Ascending aorta (tissue), 2 donors: ENCODE data around the gene PTPRF. TPM values are rescaled to one million over a fixed set of nuclear protein-coding genes. Genes with fewer than 3 reads are reported as not detected.

ENCODE experiments used
- DNase-seq, 2 donors: peaks; one replicate each; pipeline ENCODE4 v3.0.0-alpha.2; 2019; ENCODE audit warnings: low spot score in 2 of 2
- H3K27ac ChIP-seq, 2 donors: fragments of 200-600 bp; sonication (generic); one replicate each; pipeline ENCODE4 v1.5.1; 2016 to 2017; ENCODE audit warnings: mild to moderate bottlenecking in 1 of 2
- H3K27me3 ChIP-seq: fragments of 200-600 bp; sonication (generic); one replicate; pipeline ENCODE4 v1.5.1; 2017
- H3K36me3 ChIP-seq, 2 donors: fragments of 200-600 bp; sonication (generic); one replicate each; pipeline ENCODE4 v1.5.1; 2016
- H3K4me1 ChIP-seq, 2 donors: fragments of 200-600 bp; sonication (generic); one replicate each; pipeline ENCODE4 v1.5.1; 2016 to 2017; ENCODE audit warnings: mild to moderate bottlenecking in 1 of 2
- H3K4me3 ChIP-seq, 2 donors: fragments of 200-600 bp; sonication (generic); one replicate each; pipeline ENCODE4 v1.5.1; 2016 to 2017; ENCODE audit warnings: mild to moderate bottlenecking in 1 of 2
- H3K9me3 ChIP-seq, 2 donors: fragments of 200-600 bp; sonication (generic); one replicate each; pipeline ENCODE4 v1.5.1; 2016
- intact Hi-C: fragments of 100-400 bp; cut with DNase I; formaldehyde crosslinking; loops from one replicate; pipeline ENCODE4 v1.15.1; 2023
- total RNA-seq: library from RNA; depleted of rRNA; stranded (reverse); fragments of >200 nt; gene quantifications from one replicate; pipeline ENCODE4 v1.1.0, GENCODE V29; 2016
- TF ChIP-seq, protein P1 (sequence below), 3 experiments: fragments of 200-600 bp in 2 of 3; fragments of 450-650 bp in 1 of 3; sonication (generic) in 2 of 3; IDR thresholded peaks; one replicate each; pipeline ENCODE4 v1.5.1; 2016 to 2019; ENCODE audit warnings: antibody characterized with exemption in 3 of 3, mild to moderate bottlenecking in 1 of 3, moderate library complexity in 1 of 3

Gene PTPRF
- total RNA-seq, 1 donor from 2014 or later: 43.6 TPM

- H3K4me1 ChIP-seq: peaks cover 17 to 29% of the 10 kb centered on the region in 2 donors
- peak overlapping the region in 1 of 2 donors; percentile 89 for H3K27ac ChIP-seq
- no peaks in the 10 kb centered on the region for H3K36me3 ChIP-seq
- no peak overlapping the region for H3K4me3 ChIP-seq
- intact Hi-C loops: loop anchor here (10.0 kb wide), 1 partner anchor 496 kb away; the partner anchor contains the start of gene SLC6A9
- TF ChIP-seq, protein P1, sequence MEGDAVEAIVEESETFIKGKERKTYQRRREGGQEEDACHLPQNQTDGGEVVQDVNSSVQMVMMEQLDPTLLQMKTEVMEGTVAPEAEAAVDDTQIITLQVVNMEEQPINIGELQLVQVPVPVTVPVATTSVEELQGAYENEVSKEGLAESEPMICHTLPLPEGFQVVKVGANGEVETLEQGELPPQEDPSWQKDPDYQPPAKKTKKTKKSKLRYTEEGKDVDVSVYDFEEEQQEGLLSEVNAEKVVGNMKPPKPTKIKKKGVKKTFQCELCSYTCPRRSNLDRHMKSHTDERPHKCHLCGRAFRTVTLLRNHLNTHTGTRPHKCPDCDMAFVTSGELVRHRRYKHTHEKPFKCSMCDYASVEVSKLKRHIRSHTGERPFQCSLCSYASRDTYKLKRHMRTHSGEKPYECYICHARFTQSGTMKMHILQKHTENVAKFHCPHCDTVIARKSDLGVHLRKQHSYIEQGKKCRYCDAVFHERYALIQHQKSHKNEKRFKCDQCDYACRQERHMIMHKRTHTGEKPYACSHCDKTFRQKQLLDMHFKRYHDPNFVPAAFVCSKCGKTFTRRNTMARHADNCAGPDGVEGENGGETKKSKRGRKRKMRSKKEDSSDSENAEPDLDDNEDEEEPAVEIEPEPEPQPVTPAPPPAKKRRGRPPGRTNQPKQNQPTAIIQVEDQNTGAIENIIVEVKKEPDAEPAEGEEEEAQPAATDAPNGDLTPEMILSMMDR (IDR thresholded peaks at IDR 0.05): no peak
- DNase-seq: no peak
- H3K9me3 ChIP-seq: no peaks in the 10 kb centered on the region
- no peaks in the 10 kb centered on the region for H3K27me3 ChIP-seq
Observed at GRCh38 chr1:43538969-43539368, 8.3 kb downstream of the PTPRF start.

DNA sequence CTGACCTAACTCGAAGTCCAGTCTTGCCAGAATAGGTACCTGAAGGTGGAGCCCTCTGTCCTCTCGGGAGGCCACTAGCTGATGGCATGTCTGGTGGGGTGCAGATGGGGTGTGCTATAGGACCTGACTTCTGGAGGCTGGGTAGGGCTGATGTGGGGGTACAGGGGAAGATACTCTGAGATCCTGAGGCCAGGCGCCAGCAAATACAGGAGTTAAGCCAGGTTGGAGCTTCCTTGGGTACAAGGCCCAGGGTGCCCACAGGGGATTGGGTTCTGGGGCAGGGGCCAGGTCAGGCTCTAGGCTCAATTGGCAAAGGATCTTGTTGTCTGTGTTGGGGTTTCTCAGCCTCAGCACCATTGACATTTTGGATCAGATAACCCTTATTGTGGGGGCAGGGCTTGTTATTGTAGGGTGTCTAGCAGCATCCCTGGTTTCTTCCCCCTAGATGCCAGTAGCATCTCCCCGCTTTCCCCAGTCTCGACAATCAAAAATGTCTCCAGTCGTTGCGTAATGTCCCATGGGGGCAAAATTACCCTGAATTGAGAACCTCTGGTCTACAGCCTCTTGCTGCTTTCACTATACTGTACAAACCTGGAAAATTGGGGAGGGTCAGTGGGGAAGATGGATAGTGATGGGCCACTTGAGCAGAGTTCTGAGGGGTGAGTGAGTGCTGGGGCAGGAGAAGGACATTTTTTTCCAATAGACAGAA, 9.2 kb downstream of the PTPRF start:
- no peak for DNase-seq
- no peaks in the 10 kb centered on the region for H3K27me3 ChIP-seq
- H3K4me3 ChIP-seq: no peak overlapping the region
- TF ChIP-seq, protein P1 (IDR thresholded peaks at IDR 0.05): no peak
- H3K27ac ChIP-seq: peak overlapping the region; percentile 85 to 89
- no peaks in the 10 kb centered on the region for H3K36me3 ChIP-seq
- intact Hi-C loops: loop anchor here (5.0 to 10.0 kb wide), 2 partner anchors 282 to 495 kb away; partner anchors contain the start of gene SLC6A9
- no peaks in the 10 kb centered on the region for H3K9me3 ChIP-seq
- peaks cover 17 to 29% of the 10 kb centered on the region in 2 donors for H3K4me1 ChIP-seq

DNA sequence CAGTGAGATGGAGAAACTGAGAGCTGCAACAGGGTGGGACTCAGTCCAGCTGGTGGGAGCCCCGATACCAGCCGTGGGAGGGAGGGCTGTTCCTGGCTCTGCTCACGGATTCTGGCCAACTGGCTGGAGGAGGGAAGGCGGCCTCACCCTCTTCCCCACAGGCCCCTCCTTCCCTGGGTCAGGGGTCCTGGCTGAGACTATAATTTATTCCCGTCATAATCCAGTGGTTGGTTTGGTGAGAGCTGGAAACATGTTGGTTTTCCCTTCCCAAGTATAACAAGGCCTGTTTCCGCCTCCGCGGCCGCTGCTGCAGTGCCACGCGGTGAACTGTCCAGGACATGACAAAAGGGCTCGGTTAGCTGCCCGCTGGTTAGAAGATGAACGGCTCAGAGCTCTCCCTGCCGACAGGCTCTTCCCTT, 10.0 kb downstream of the PTPRF start:
- TF ChIP-seq, protein P1 (IDR thresholded peaks at IDR 0.05): no peak
- H3K36me3 ChIP-seq: no peaks in the 10 kb centered on the region
- H3K4me3 ChIP-seq: peak overlapping the region in 1 of 2 donors; percentile 4
- H3K27ac ChIP-seq: peak overlapping the region; percentile 85 to 89
- no peaks in the 10 kb centered on the region for H3K27me3 ChIP-seq
- intact Hi-C loops: loop anchor here (5.0 kb wide), 1 partner anchor 282 kb away; no protein-coding TSS in a partner anchor
- peak in 1 of 2 donors; percentile 80 for DNase-seq
- no peaks in the 10 kb centered on the region for H3K9me3 ChIP-seq
- H3K4me1 ChIP-seq: peaks cover 17 to 32% of the 10 kb centered on the region in 2 donors

GRCh38 chr1:43541141-43541540, 10.5 kb downstream of the PTPRF start:
- no peaks in the 10 kb centered on the region for H3K27me3 ChIP-seq
- peak overlapping the region; percentile 85 to 89 for H3K27ac ChIP-seq
- DNase-seq: no peak
- TF ChIP-seq, protein P1 (IDR thresholded peaks at IDR 0.05): no peak
- no peaks in the 10 kb centered on the region for H3K9me3 ChIP-seq
- intact Hi-C loops: loop anchor here (5.0 kb wide), 1 partner anchor 281 kb away; no protein-coding TSS in a partner anchor
- H3K36me3 ChIP-seq: no peaks in the 10 kb centered on the region
- H3K4me1 ChIP-seq: peaks cover 17 to 37% of the 10 kb centered on the region in 2 donors
- H3K4me3 ChIP-seq: peak overlapping the region in 1 of 2 donors; percentile 4

- TF ChIP-seq, protein P1 (IDR thresholded peaks at IDR 0.05): no peak
- Histone ChIP-seq H3K36me3 (no peaks in the 10 kb centered on the region), H3K9me3 (no peaks in the 10 kb centered on the region), H3K4me1 (peaks cover 17 to 39% of the 10 kb centered on the region in 2 donors), H3K4me3 (no peak overlapping the region), H3K27ac (peak overlapping the region; percentile 85 to 89), H3K27me3 (no peaks in the 10 kb centered on the region)
- intact Hi-C loops: loop anchor here (1.0 to 5.0 kb wide), 2 partner anchors 12 to 280 kb away; partner anchors contain the start of gene PTPRF
- peak; percentile 65 to 90 for DNase-seq
Observed at GRCh38 chr1:43541721-43542401, 11.2 kb downstream of the PTPRF start.
